ENCODE data around the gene AURKAIP1. TPM values are rescaled to one million over a fixed set of nuclear protein-coding genes. Genes with fewer than 3 reads are reported as not detected.
A peak's percentile ranks its signal among the peaks of the same experiment; 100 is the strongest.

AURKAIP1 gene
- total and polyA plus RNA-seq, 9 of the 15 experiments (the other 6 are each of a cell fraction or from before 2014, with no cell fraction given) = 7.8 to 478 (median 92.0) TPM

GRCh38 chr1:1398677-1399186 lies 23.7 kb upstream of the AURKAIP1 start (continued):
- TF ChIP-seq CTCFL (IDR thresholded peaks at IDR 0.05; ENCODE audit: borderline replicate concordance, insufficient read depth, low read depth, low read length, poor library complexity, severe bottlenecking) = no peak
- TF ChIP-seq ZNF644 (tag; IDR thresholded peaks at IDR 0.05; ENCODE audit: low read depth) = no peak
- 0 out of 2 replicates have a peak, but pooled peaks have one; percentile 21 for TF ChIP-seq ZNF561 (CRISPR knock-in tag; conservative IDR thresholded peaks at IDR 0.05)
- TF ChIP-seq KDM5B (IDR thresholded peaks at IDR 0.05; ENCODE audit: insufficient replicate concordance, low read depth, low read length) = no peak
- TF ChIP-seq NR2C2 (CRISPR knock-in tag; IDR thresholded peaks at IDR 0.05) = no peak
- no peak for TF ChIP-seq NR2C2 (tag; IDR thresholded peaks at IDR 0.05)
- TF ChIP-seq SIN3A (IDR thresholded peaks at IDR 0.05; ENCODE audit: borderline replicate concordance in 2 of 2, control insufficient read depth in 1 of 2, low read depth in 2 of 2, low read length in 2 of 2) = 0 out of 4 replicates have a peak, but pooled peaks of 1 of the 2 experiments have one; percentile 64
- no peak for TF ChIP-seq BHLHE40 (IDR thresholded peaks at IDR 0.05; ENCODE audit: low read length)
- TF ChIP-seq PBX2 (CRISPR knock-in tag; IDR thresholded peaks at IDR 0.05; ENCODE audit: low read depth) = no peak
- no peak for TF ChIP-seq PBX2 (tag; conservative IDR thresholded peaks at IDR 0.05; ENCODE audit: low read depth)
- no peak for TF ChIP-seq ZC3H11A (IDR thresholded peaks at IDR 0.05; ENCODE audit: low read depth, low read length)
- no peak for TF ChIP-seq CLOCK (CRISPR knock-in tag; IDR thresholded peaks at IDR 0.05; ENCODE audit: borderline replicate concordance)
- no peak for TF ChIP-seq ZNF253 (CRISPR knock-in tag; conservative IDR thresholded peaks at IDR 0.05)
- TF ChIP-seq ZNF79 (CRISPR knock-in tag; IDR thresholded peaks at IDR 0.05; ENCODE audit: low read depth) = no peak
- TF ChIP-seq TRIM24 (IDR thresholded peaks at IDR 0.05) = no peak
- TF ChIP-seq BRCA1 (IDR thresholded peaks at IDR 0.05) = no peak
- no peak for TF ChIP-seq BRCA1 (CRISPR knock-in tag; IDR thresholded peaks at IDR 0.05)
- no peak for TF ChIP-seq RHOXF2B (CRISPR knock-in tag; conservative IDR thresholded peaks at IDR 0.05)
- TF ChIP-seq ZNF696 (CRISPR knock-in tag; conservative IDR thresholded peaks at IDR 0.05) = no peak
- TF ChIP-seq FOXM1 (IDR thresholded peaks at IDR 0.05; ENCODE audit: low read depth) = no peak
- TF ChIP-seq FOXM1 (CRISPR knock-in tag; IDR thresholded peaks at IDR 0.05; ENCODE audit: low read depth) = no peak
- TF ChIP-seq CHD1 (IDR thresholded peaks at IDR 0.05; ENCODE audit: low read length) = peak; percentile 93

Measured in K562 (cell line).